Endothelial cell of umbilical vein (primary cell): Measurements from ENCODE around the gene DERA. TPM values are rescaled to one million over a fixed set of nuclear protein-coding genes. Genes with fewer than 3 reads are reported as not detected.

Experiments
- BruUV-seq: library from RNA; stranded (reverse); fragments of 400-500 nt; replicated peaks from 2 replicates; lab custom pipeline; 2021; lab: Mats Ljungman, UMichigan
- CTCF ChIA-PET: fragments of 300-600, 350-600 bp; sonication (Branson Sonifier 250); formaldehyde crosslinking; loops from one replicate; lab custom pipeline; 2021; ENCODE audit warnings: antibody characterized with exemption, inconsistent platforms; lab: Charles Lee
- POLR2A ChIA-PET: fragments of 300-600, 350-600 bp; sonication (Branson Sonifier 250); formaldehyde crosslinking; loops from one replicate; lab custom pipeline; 2021; ENCODE audit warnings: antibody characterized with exemption, inconsistent platforms; lab: Charles Lee
- DNase-seq: peaks from one replicate; pipeline ENCODE4 v3.0.0-alpha.2; 2011; ENCODE audit warnings: low read depth, low spot score
- FAIRE-seq: peaks from 2 replicates; lab custom pipeline; 2011; peaks lifted over from hg19 to GRCh38; lab: Jason Lieb, UNC
- H2AFZ ChIP-seq: 2 replicates; pipeline ENCODE4 v1.6.0; 2012; ENCODE audit warnings: low read depth, low read length, control low read depth, inconsistent platforms
- H3K27ac ChIP-seq: 2 replicates; pipeline ENCODE4 v1.5.1; 2011; ENCODE audit warnings: low read depth, mild to moderate bottlenecking, control low read depth, low read length, moderate library complexity; ENCODE audit not compliant: insufficient read depth
- H3K27me3 ChIP-seq, 2 experiments: 2 replicates each; pipeline versions ENCODE4 v1.6.0 to v1.6.1; 2011; ENCODE audit warnings: low read length in 2 of 2, mixed read lengths in 1 of 2; ENCODE audit not compliant: control insufficient read depth in 2 of 2, insufficient read depth in 2 of 2
- H3K36me3 ChIP-seq, 2 experiments: 2 replicates in 1 of 2; 3 replicates in 1 of 2; pipeline ENCODE4 v1.5.1; 2011; ENCODE audit warnings: low read length in 2 of 2, mild to moderate bottlenecking in 1 of 2, moderate library complexity in 1 of 2; ENCODE audit not compliant: control insufficient read depth in 2 of 2, insufficient read depth in 2 of 2; ENCODE audit errors: extremely low read depth in 1 of 2
- H3K4me1 ChIP-seq: 3 replicates; pipeline ENCODE4 v1.5.1; 2011; ENCODE audit warnings: mild to moderate bottlenecking, low read length; ENCODE audit not compliant: control insufficient read depth, insufficient read depth; ENCODE audit errors: extremely low read depth
- H3K4me2 ChIP-seq: 2 replicates; pipeline ENCODE4 v1.6.1; 2011; ENCODE audit warnings: low read length, control low read depth, mixed read lengths; ENCODE audit not compliant: insufficient read depth
- H3K4me3 ChIP-seq, 3 experiments: fragments of 200-600 bp in 1 of 3; sonication (generic), shearing (Covaris generic) in 1 of 3; replicated peaks in 1 of 3; 2 replicates each; pipeline ENCODE4 v1.5.1; 2011 to 2016; ENCODE audit warnings: control low read depth in 3 of 3, low read length in 3 of 3, mild to moderate bottlenecking in 2 of 3, inconsistent platforms in 1 of 3, low read depth in 1 of 3, moderate library complexity in 1 of 3; ENCODE audit not compliant: insufficient read depth in 1 of 3
- H3K79me2 ChIP-seq: 2 replicates; pipeline ENCODE4 v1.6.0; 2012; ENCODE audit warnings: low read length, inconsistent platforms; ENCODE audit not compliant: control insufficient read depth, insufficient read depth
- H3K9ac ChIP-seq: replicated peaks from 2 replicates; pipeline ENCODE3; 2011; ENCODE audit warnings: low read length, control low read depth; ENCODE audit not compliant: insufficient read depth; ENCODE audit errors: extremely low read depth
- H3K9me1 ChIP-seq: replicated peaks from 3 replicates; pipeline ENCODE4 v1.6.0; 2011; ENCODE audit warnings: mild to moderate bottlenecking, low read length; ENCODE audit not compliant: control insufficient read depth, insufficient read depth; ENCODE audit errors: extremely low read depth
- H3K9me3 ChIP-seq: replicated peaks from 2 replicates; pipeline ENCODE4 v1.5.1; 2012; ENCODE audit warnings: low read length, inconsistent platforms; ENCODE audit not compliant: control insufficient read depth, insufficient read depth
- H4K20me1 ChIP-seq: replicated peaks from 2 replicates; pipeline ENCODE3; 2011; ENCODE audit warnings: mild to moderate bottlenecking, low read length; ENCODE audit not compliant: control insufficient read depth, insufficient read depth; ENCODE audit errors: extremely low read depth
- EZH2 ChIP-seq: IDR thresholded peaks from 2 replicates; pipeline ENCODE4 v1.6.1; 2012; ENCODE audit warnings: borderline replicate concordance, low read depth, mild to moderate bottlenecking, moderate library complexity, low read length, inconsistent platforms; ENCODE audit not compliant: severe bottlenecking
- FOS ChIP-seq: IDR thresholded peaks from 2 replicates; pipeline ENCODE4 v1.6.1; 2011; ENCODE audit warnings: mild to moderate bottlenecking, low read length, moderate library complexity, borderline replicate concordance; ENCODE audit not compliant: insufficient read depth
- GATA2 ChIP-seq: IDR thresholded peaks from 2 replicates; pipeline ENCODE4 v1.7.0; 2011; ENCODE audit warnings: low read depth, mild to moderate bottlenecking, moderate library complexity, mixed read lengths, low read length; ENCODE audit not compliant: insufficient read length, insufficient read depth
- JUN ChIP-seq: IDR thresholded peaks from 2 replicates; pipeline ENCODE4 v1.6.1; 2011; ENCODE audit warnings: borderline replicate concordance, low read depth; ENCODE audit not compliant: insufficient read length, insufficient read depth
- MYC ChIP-seq: IDR thresholded peaks from one replicate; pipeline ENCODE4 v1.6.1; 2011; ENCODE audit warnings: mild to moderate bottlenecking, low read depth, low read length
- POLR2A ChIP-seq: IDR thresholded peaks from 2 replicates; pipeline ENCODE4 v1.6.1; 2012; ENCODE audit warnings: low read depth, mild to moderate bottlenecking, control low read depth, low read length
- POLR2AphosphoS5 ChIP-seq: IDR thresholded peaks from 2 replicates; pipeline ENCODE4 v1.6.1; 2012; ENCODE audit warnings: low read depth, mild to moderate bottlenecking, control low read depth, low read length, moderate library complexity; ENCODE audit not compliant: insufficient read depth
- dilution Hi-C: fragments of 300-500 bp; cut with MboI; formaldehyde crosslinking; loops from one replicate; pipeline ENCODE4 v1.15.0; 2019; ENCODE audit warnings: low sequenced_read_pairs; ENCODE audit not compliant: extremely low pct_ligation_motif_present
- intact Hi-C: fragments of 100-400 bp; cut with micrococcal nuclease; formaldehyde crosslinking; loops from one replicate; pipeline ENCODE4 v1.10.0; 2022
- polyA plus RNA-seq, 4 experiments: library from polyadenylated mRNA; depleted of rRNA in 3 of 4; stranded (reverse) in 3 of 4; unstranded in 1 of 4; fragments of >200 nt; gene quantifications; 2 replicates each; pipeline versions ENCODE4 v1.2.1 to v1.2.3, GENCODE V29; 2011 to 2012; ENCODE audit warnings: missing spikeins in 1 of 4
- total RNA-seq: library from RNA; stranded (reverse); gene quantifications from 2 replicates; pipeline ENCODE4 v1.2.3, GENCODE V29; 2021
- TF ChIP-seq, protein P1 (sequence below), 2 donors: IDR thresholded peaks; 1 replicate in 1 of 2; 2 replicates in 1 of 2; pipeline ENCODE4 v1.5.1; 2011; ENCODE audit warnings: low read length in 2 of 2, mild to moderate bottlenecking in 2 of 2, moderate library complexity in 2 of 2, control low read depth in 1 of 2, inconsistent platforms in 1 of 2, low read depth in 1 of 2; ENCODE audit not compliant: insufficient read depth in 1 of 2; ENCODE audit errors: extremely low read depth in 1 of 2
- TF ChIP-seq, protein P2 (sequence below): IDR thresholded peaks from 2 replicates; pipeline ENCODE4 v1.6.1; 2011; ENCODE audit not compliant: insufficient read depth, insufficient read length

Gene DERA
- total and polyA plus RNA-seq, 2 donors (not counting 3 experiments of a cell fraction or from before 2014, with no cell fraction given) = 19.8 to 41.5 TPM

DNA sequence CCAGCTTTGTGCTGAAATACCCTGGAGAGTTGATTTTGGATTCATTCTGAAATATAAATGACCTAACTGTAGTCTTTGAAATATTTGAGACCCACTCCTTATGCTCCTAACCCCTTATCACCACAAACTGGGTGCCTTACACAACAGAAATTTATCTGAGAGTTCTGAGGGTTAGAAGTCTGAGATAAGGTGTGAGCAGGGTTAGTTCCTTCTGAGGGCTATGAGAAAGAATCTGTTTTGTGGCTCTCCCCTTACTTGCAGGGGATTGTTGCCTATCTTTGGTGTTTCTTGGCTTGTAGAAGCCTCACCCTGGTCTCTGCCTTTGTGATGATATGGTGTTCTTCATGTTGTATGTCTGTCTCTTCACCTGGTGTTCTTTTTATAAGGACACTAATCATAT, 91.7 kb downstream of the DERA start:
- Histone ChIP-seq H3K36me3 (no peaks in the 10 kb centered on the region), H3K27me3 (no peaks in the 10 kb centered on the region), H3K27ac (no peak overlapping the region), H3K4me3 (no peak overlapping the region), H3K9me1 (no peaks in the 10 kb centered on the region), H2AFZ (no peak overlapping the region), H3K9me3 (no peaks in the 10 kb centered on the region), H3K79me2 (no peaks in the 10 kb centered on the region), H3K9ac (no peak overlapping the region), H3K4me1 (no peaks in the 10 kb centered on the region), H4K20me1 (no peaks in the 10 kb centered on the region), H3K4me2 (no peak overlapping the region)
- BruUV-seq = no TSS peak
- POLR2A ChIA-PET = no interaction called here
- FAIRE-seq (no peak), DNase-seq (no peak)
- CTCF ChIA-PET = no interaction called here
- no peak for TF ChIP-seq FOS
- TF ChIP-seq GATA2 = no peak
- TF ChIP-seq, protein P1, sequence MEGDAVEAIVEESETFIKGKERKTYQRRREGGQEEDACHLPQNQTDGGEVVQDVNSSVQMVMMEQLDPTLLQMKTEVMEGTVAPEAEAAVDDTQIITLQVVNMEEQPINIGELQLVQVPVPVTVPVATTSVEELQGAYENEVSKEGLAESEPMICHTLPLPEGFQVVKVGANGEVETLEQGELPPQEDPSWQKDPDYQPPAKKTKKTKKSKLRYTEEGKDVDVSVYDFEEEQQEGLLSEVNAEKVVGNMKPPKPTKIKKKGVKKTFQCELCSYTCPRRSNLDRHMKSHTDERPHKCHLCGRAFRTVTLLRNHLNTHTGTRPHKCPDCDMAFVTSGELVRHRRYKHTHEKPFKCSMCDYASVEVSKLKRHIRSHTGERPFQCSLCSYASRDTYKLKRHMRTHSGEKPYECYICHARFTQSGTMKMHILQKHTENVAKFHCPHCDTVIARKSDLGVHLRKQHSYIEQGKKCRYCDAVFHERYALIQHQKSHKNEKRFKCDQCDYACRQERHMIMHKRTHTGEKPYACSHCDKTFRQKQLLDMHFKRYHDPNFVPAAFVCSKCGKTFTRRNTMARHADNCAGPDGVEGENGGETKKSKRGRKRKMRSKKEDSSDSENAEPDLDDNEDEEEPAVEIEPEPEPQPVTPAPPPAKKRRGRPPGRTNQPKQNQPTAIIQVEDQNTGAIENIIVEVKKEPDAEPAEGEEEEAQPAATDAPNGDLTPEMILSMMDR (IDR thresholded peaks at IDR 0.05; ENCODE audit: extremely low read depth in 1 of 2, insufficient read depth in 1 of 2, low read depth in 1 of 2, low read length in 2 of 2) = no peak
- TF ChIP-seq, protein P2, sequence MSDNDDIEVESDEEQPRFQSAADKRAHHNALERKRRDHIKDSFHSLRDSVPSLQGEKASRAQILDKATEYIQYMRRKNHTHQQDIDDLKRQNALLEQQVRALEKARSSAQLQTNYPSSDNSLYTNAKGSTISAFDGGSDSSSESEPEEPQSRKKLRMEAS = no peak
- no peak for TF ChIP-seq POLR2AphosphoS5
- no peak for TF ChIP-seq EZH2
- TF ChIP-seq MYC = no peak
- TF ChIP-seq POLR2A = no peak
- TF ChIP-seq JUN = no peak
- dilution Hi-C loops = no loop called here
- intact Hi-C loops = no loop called here
